ENCODE measurements around the gene TBX10. TPM values are rescaled to one million over a fixed set of nuclear protein-coding genes. Genes with fewer than 3 reads are reported as not detected.

The TBX10 gene
- total RNA-seq, 1 experiment from 2014 or later: not detected

DNA sequence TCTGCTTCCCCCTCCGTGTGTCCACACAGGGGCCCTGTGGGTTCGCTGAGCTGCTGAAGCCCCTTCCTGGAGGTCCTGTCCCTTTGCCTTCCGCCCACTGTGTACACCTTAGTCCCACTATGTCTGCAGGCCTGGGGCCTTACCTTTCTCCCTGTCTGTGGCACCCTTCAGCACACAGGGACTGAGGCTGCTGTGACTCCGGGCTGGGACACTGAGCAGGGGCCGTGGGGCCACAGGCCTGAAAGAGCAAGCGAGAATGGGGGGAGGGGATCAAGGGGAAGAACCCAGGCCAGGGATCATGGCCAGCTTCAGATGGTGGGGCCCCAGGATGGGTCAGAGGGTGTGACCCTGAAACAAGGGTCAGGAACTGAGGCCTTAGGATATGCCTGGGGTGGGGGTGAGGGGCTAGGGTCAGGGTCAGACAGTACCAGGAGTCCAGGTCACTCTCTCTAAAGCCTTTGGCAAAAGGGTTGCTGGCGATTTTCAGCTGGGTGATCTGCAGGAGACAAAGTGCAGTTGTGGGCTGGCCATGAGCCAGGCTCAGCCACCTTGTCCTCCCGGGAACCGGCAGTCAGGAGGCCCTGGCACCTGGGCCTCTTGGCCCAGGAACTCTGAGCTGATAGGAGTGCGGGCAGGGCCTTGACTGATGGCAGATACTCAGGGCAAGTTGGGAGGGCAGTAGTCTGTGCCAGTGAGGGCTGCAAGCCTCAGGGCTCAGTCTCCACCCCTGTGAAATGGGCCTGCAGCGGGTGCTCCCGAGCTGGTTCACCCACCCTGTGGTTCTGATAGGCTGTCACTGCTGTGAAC is 7.2 kb downstream of the TBX10 start:
- Histone ChIP-seq H4K8ac (replicated peaks; ENCODE audit: insufficient read length, low read depth, low read length) (no peak overlapping the region), H2BK12ac (ENCODE audit: insufficient read length, low read depth, low read length) (no peak overlapping the region), H4K5ac (ENCODE audit: insufficient read length, low read depth, low read length) (no peak overlapping the region), H3K27ac (ENCODE audit: insufficient read length, low read depth, low read length) (no peak overlapping the region), H2BK120ac (ENCODE audit: low read depth, low read length, poor library complexity, severe bottlenecking) (no peak overlapping the region), H4K20me1 (ENCODE audit: control insufficient read depth, insufficient read depth, insufficient read length) (no peaks in the 10 kb centered on the region), H3K9ac (ENCODE audit: extremely low read depth, insufficient read length, low read length) (no peak overlapping the region), H3K23me2 (ENCODE audit: insufficient read length, low read depth, low read length, poor library complexity, severe bottlenecking) (no peaks in the 10 kb centered on the region), H3K4ac (ENCODE audit: low read depth, low read length) (no peak overlapping the region), H2BK5ac (ENCODE audit: insufficient read length, low read length) (no peak overlapping the region), H2BK20ac (ENCODE audit: low read depth, low read length, poor library complexity, severe bottlenecking) (no peak overlapping the region), H4K91ac (ENCODE audit: insufficient read length, low read depth, low read length) (no peak overlapping the region), H3K18ac (ENCODE audit: insufficient read length, low read depth, low read length) (no peak overlapping the region), H3K9me3 (ENCODE audit: control insufficient read depth, low read depth, low read length) (no peaks in the 10 kb centered on the region), H3K56ac (ENCODE audit: insufficient read length, low read depth, low read length) (no peak overlapping the region), H3K4me1 (ENCODE audit: insufficient read depth, low read length) (no peaks in the 10 kb centered on the region; the same call in 1 of the 2 replicates), H2AK5ac (ENCODE audit: insufficient read length, low read length) (no peak overlapping the region), H3K27me3 (ENCODE audit: insufficient read depth, low read length) (no peaks in the 10 kb centered on the region), H2AFZ (ENCODE audit: low read length) (no peak overlapping the region), H3K14ac (ENCODE audit: insufficient read depth, low read length) (no peak overlapping the region), H3K23ac (ENCODE audit: insufficient read length, low read depth, low read length) (no peak overlapping the region), H3T11ph (ENCODE audit: low read length) (no peak overlapping the region), H3K79me2 (ENCODE audit: insufficient read depth, low read length) (no peaks in the 10 kb centered on the region), H3K4me2 (ENCODE audit: insufficient read depth, insufficient read length, low read length) (no peak overlapping the region), H3K79me1 (ENCODE audit: insufficient read depth, low read depth, low read length, poor library complexity, severe bottlenecking) (no peaks in the 10 kb centered on the region), H2BK15ac (ENCODE audit: low read depth, low read length) (no peak overlapping the region)
- TF ChIP-seq, protein P1, sequence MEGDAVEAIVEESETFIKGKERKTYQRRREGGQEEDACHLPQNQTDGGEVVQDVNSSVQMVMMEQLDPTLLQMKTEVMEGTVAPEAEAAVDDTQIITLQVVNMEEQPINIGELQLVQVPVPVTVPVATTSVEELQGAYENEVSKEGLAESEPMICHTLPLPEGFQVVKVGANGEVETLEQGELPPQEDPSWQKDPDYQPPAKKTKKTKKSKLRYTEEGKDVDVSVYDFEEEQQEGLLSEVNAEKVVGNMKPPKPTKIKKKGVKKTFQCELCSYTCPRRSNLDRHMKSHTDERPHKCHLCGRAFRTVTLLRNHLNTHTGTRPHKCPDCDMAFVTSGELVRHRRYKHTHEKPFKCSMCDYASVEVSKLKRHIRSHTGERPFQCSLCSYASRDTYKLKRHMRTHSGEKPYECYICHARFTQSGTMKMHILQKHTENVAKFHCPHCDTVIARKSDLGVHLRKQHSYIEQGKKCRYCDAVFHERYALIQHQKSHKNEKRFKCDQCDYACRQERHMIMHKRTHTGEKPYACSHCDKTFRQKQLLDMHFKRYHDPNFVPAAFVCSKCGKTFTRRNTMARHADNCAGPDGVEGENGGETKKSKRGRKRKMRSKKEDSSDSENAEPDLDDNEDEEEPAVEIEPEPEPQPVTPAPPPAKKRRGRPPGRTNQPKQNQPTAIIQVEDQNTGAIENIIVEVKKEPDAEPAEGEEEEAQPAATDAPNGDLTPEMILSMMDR (conservative IDR thresholded peaks at IDR 0.05): no peak
- DNase-seq: peak; percentile 31
- Mint-ChIP-seq H3K4me1 (peaks cover 20 to 30% of the 10 kb centered on the region in 2 experiments), H3K4me3 (peak overlapping the region in 1 of 2 experiments; percentile 59; a peak in 2 of 5 replicates), H3K9me3 (peaks cover 0 to 3% of the 10 kb centered on the region in 2 experiments; a peak in 2 of 5 replicates), H3K27ac (no peak overlapping the region), H3K36me3 (ENCODE audit: insufficient read depth in 1 of 3, low read depth in 3 of 3) (peaks cover under 1 to 3% (median under 1%) of the 10 kb centered on the region in 3 experiments; a peak in 3 of 7 replicates), H3K27me3 (ENCODE audit: low read depth) (peaks cover 21% of the 10 kb centered on the region)
- WGBS (ENCODE audit: extremely low coverage, insufficient read length, low lambda C conversion rate): no CpG with 5 or more reads among the region's 12 CpGs

Data from H9 (cell line).